K562 (cell line): ENCODE measurements around the gene SIRT5. TPM values are rescaled to one million over a fixed set of nuclear protein-coding genes. Genes with fewer than 3 reads are reported as not detected.
A peak's percentile ranks its signal among the peaks of the same experiment; 100 is the strongest.

Source experiments
- ATAC-seq: fragments of 200-7000 bp; cut with Tn5 transposase; 3 replicates; pipeline ENCODE4 v1.9.1; 2020; ENCODE audit warnings: moderate library complexity
- BruUV-seq: library from RNA; stranded (reverse); fragments of 400-500 nt; replicated peaks from 2 replicates; lab custom pipeline; 2021; lab: Mats Ljungman, UMichigan
- CTCF ChIA-PET: fragments of 300-600 bp; formaldehyde crosslinking; extraction: SDS; loops from one replicate; lab custom pipeline; 2021; ENCODE audit warnings: low intra/inter-chr PET ratio; lab: Yijun Ruan, JAX
- POLR2A ChIA-PET: fragments of 300-600, 350-650 bp; sonication (Branson Sonifier 250); formaldehyde crosslinking; extraction: SDS; loops from one replicate; lab custom pipeline; 2021; ENCODE audit warnings: antibody characterized with exemption, inconsistent platforms; lab: Yijun Ruan, JAX
- DNase-seq, 4 experiments: peaks; one replicate each; pipeline versions ENCODE4 v3.0.0 to v3.0.0-alpha.2; 2011 to 2018; ENCODE audit warnings: low spot score in 3 of 4, mixed read lengths in 3 of 4; ENCODE audit errors: extremely low read depth in 1 of 4
- FAIRE-seq: peaks from 2 replicates; lab custom pipeline; 2011; peaks lifted over from hg19 to GRCh38; lab: Jason Lieb, UNC
- H2AFZ ChIP-seq: 2 replicates; pipeline ENCODE4 v1.6.0; 2011; ENCODE audit warnings: low read depth, low read length, control low read depth, inconsistent platforms
- H3K27ac ChIP-seq: fragments of 200-600 bp; 3 replicates; pipeline ENCODE4 v1.8.0; 2011; ENCODE audit warnings: low read depth, mild to moderate bottlenecking, control low read depth, inconsistent platforms, low read length, moderate library complexity, mixed read lengths; ENCODE audit errors: extremely low read depth
- H3K27me3 ChIP-seq, 2 experiments: fragments of 300-600 bp in 1 of 2; 2 replicates in 1 of 2; 3 replicates in 1 of 2; pipeline versions ENCODE4 v1.6.0 to v1.8.0; 2011; ENCODE audit warnings: inconsistent platforms in 2 of 2, low read length in 2 of 2, mild to moderate bottlenecking in 1 of 2, mixed read lengths in 1 of 2, moderate library complexity in 1 of 2; ENCODE audit not compliant: control insufficient read depth in 2 of 2, insufficient read depth in 2 of 2
- H3K36me3 ChIP-seq: fragments of 300-600 bp; 3 replicates; pipeline ENCODE4 v1.8.0; 2011; ENCODE audit warnings: mild to moderate bottlenecking, low read length, inconsistent platforms; ENCODE audit not compliant: control insufficient read depth, insufficient read depth
- H3K4me1 ChIP-seq, 2 experiments: fragments of 200-600 bp in 1 of 2; replicated peaks in 1 of 2; 2 replicates in 1 of 2; 3 replicates in 1 of 2; pipeline versions ENCODE4 v1.5.1 to v1.8.0; 2011; ENCODE audit warnings: inconsistent platforms in 2 of 2, low read length in 2 of 2, mild to moderate bottlenecking in 1 of 2, mixed read lengths in 1 of 2, moderate library complexity in 1 of 2; ENCODE audit not compliant: control insufficient read depth in 2 of 2, insufficient read depth in 2 of 2
- H3K4me2 ChIP-seq: 2 replicates; pipeline ENCODE4 v1.6.1; 2011; ENCODE audit warnings: low read length, control low read depth, inconsistent platforms, mixed read lengths; ENCODE audit not compliant: insufficient read depth
- H3K4me3 ChIP-seq: fragments of 200-600 bp; sonication (generic), shearing (Covaris generic); 2 replicates; pipeline ENCODE4 v1.5.1; 2016; ENCODE audit warnings: control low read depth, inconsistent platforms
- H3K79me2 ChIP-seq: fragments of 200-600 bp; 3 replicates; pipeline ENCODE4 v1.8.0; 2011; ENCODE audit warnings: low read length, inconsistent platforms; ENCODE audit not compliant: control insufficient read depth, insufficient read depth
- H3K9ac ChIP-seq, 2 experiments: 2 replicates each; pipeline versions ENCODE4 v1.6.0 to v1.6.1; 2011; ENCODE audit warnings: low read depth in 2 of 2, low read length in 2 of 2, control low read depth in 1 of 2, inconsistent platforms in 1 of 2, mild to moderate bottlenecking in 1 of 2, mixed read lengths in 1 of 2; ENCODE audit not compliant: insufficient read depth in 1 of 2
- H3K9me1 ChIP-seq: one replicate; pipeline ENCODE4 v1.6.0; 2011; ENCODE audit warnings: inconsistent platforms, mild to moderate bottlenecking, low read length, moderate library complexity; ENCODE audit not compliant: control insufficient read depth, insufficient read depth
- H3K9me3 ChIP-seq: replicated peaks from 2 replicates; pipeline ENCODE4 v1.5.1; 2011; ENCODE audit warnings: low read depth, low read length, inconsistent platforms; ENCODE audit not compliant: control insufficient read depth, insufficient read depth
- H4K20me1 ChIP-seq: replicated peaks from 2 replicates; pipeline ENCODE4 v1.6.1; 2011; ENCODE audit warnings: low read length, inconsistent platforms, mixed read lengths; ENCODE audit not compliant: control insufficient read depth, insufficient read depth
- ARID1B ChIP-seq: fragments of 450-650 bp; IDR thresholded peaks from 2 replicates; pipeline ENCODE4 v1.6.1; 2016; ENCODE audit warnings: antibody characterized with exemption, mild to moderate bottlenecking, inconsistent platforms
- ARNT ChIP-seq, 2 experiments: fragments of 450-650 bp; IDR thresholded peaks; 2 replicates each; pipeline ENCODE4 v1.6.1; 2016; ENCODE audit warnings: mild to moderate bottlenecking in 1 of 2
- HCFC1 ChIP-seq: IDR thresholded peaks from 2 replicates; pipeline ENCODE4 v1.6.1; 2012; ENCODE audit warnings: low read depth, low read length, improper control_type of control experiment
- KLF1 ChIP-seq: fragments of 450-650 bp; IDR thresholded peaks from 2 replicates; pipeline ENCODE4 v1.6.1; 2016; ENCODE audit warnings: missing genetic modification characterization, missing compliant biosample characterization
- MTA1 ChIP-seq: fragments of 450-650 bp; IDR thresholded peaks from 2 replicates; pipeline ENCODE4 v1.6.1; 2017; ENCODE audit warnings: borderline replicate concordance
- POLR2A ChIP-seq: fragments of 450-650 bp; conservative IDR thresholded peaks from 2 replicates; pipeline ENCODE4 v1.6.1; 2016
- SMARCA4 ChIP-seq: fragments of 450-650 bp; IDR thresholded peaks from 2 replicates; pipeline ENCODE4 v1.6.1; 2016
- SMARCE1 ChIP-seq: fragments of 450-650 bp; IDR thresholded peaks from 2 replicates; pipeline ENCODE4 v1.7.1; 2016; ENCODE audit warnings: mild to moderate bottlenecking
- TCFL5 ChIP-seq: fragments of 250-450 bp; sonication (Bioruptor Pico); conservative IDR thresholded peaks from 2 replicates; pipeline ENCODE4 v1.6.1; 2021; ENCODE audit warnings: mild to moderate bottlenecking, moderate library complexity, matching md5 sums
- ZNF282 ChIP-seq: sonication (generic); formaldehyde crosslinking; IDR thresholded peaks from 2 replicates; pipeline ENCODE4 v1.8.1; 2023; ENCODE audit warnings: missing genetic modification reagents
- WGBS: fragments of 100-300 bp; shearing (Covaris generic); methylation state at CpG from one replicate; pipeline ENCODE4 v1.1.6; 2016; ENCODE audit warnings: low coverage, mixed read lengths; ENCODE audit not compliant: insufficient coverage; ENCODE audit errors: missing lambda C conversion rate; 5-methylcytosine and 5-hydroxymethylcytosine counted together
- in situ Hi-C: fragments of 300-500 bp; cut with MboI; formaldehyde crosslinking; loops from 4 replicates; pipeline ENCODE4 v1.15.0; 2018; ENCODE audit warnings: inconsistent platforms, mixed read lengths
- intact Hi-C: fragments of 100-400 bp; cut with micrococcal nuclease; formaldehyde crosslinking; loops from 2 replicates; pipeline ENCODE4 v1.14.2; 2022
- polyA plus RNA-seq, 8 experiments: library from polyadenylated mRNA; depleted of rRNA in 4 of 8; stranded (reverse) in 5 of 8; unstranded in 3 of 8; fragments of >200 nt; fragmentation: Nextera tagmentation in 2 of 8; fragmentation: Illumina TruSeq in 1 of 8; extraction: Ambion mirVana in 2 of 8; extraction: Trizol in 1 of 8; gene quantifications; 2 replicates each; pipeline versions ENCODE4 v1.2.1 to v1.2.3, GENCODE V29; 2011 to 2014; ENCODE audit warnings: inconsistent platforms in 1 of 8, missing spikeins in 1 of 8
- total RNA-seq, 7 experiments: library from RNA; depleted of rRNA in 6 of 7; stranded (reverse); fragments of >200 nt in 6 of 7; fragmentation: Illumina TruSeq in 2 of 7; extraction: Trizol in 2 of 7; gene quantifications; 2 replicates each; pipeline versions ENCODE4 v1.2.1 to v1.2.3, GENCODE V29; 2011 to 2021; ENCODE audit warnings: low replicate concordance in 1 of 7
- TF ChIP-seq, protein P1 (sequence below): sonication (generic); formaldehyde crosslinking; IDR thresholded peaks from 2 replicates; pipeline ENCODE4 v1.8.1; 2023; ENCODE audit warnings: missing genetic modification reagents, mild to moderate bottlenecking, borderline replicate concordance
- TF ChIP-seq, protein P2 (sequence below), 2 experiments: IDR thresholded peaks in 1 of 2; conservative IDR thresholded peaks in 1 of 2; 2 replicates each; pipeline ENCODE4 v1.6.1; 2016; ENCODE audit warnings: low read depth in 2 of 2, mild to moderate bottlenecking in 1 of 2, missing compliant biosample characterization in 1 of 2, missing genetic modification characterization in 1 of 2, moderate library complexity in 1 of 2

The SIRT5 gene
- total and polyA plus RNA-seq, 9 of the 15 experiments (the other 6 are each of a cell fraction or from before 2014, with no cell fraction given), result 2.1 to 15.7 (median 11.4) TPM

DNA sequence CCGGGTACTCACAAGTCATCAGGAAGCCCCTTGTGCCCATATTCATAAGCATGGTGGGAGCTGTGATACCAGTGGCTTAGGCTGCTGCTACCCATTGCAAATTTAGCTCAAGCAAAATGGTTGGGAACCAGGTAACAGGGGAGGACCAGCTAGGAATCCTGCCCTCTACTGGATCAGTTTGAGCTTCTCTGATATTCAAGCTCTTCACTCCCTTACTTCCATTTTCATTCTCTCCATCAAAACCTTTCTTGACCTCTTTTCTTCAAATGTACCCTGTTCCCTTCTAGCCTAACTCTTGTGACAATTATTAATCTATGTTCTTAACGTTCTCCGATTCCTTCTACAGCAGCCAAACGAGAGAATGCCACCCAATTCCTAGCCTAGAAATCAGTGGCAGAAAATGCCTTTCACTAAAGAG is 50.5 kb downstream of the SIRT5 start (continued):
- TF ChIP-seq, protein P1, sequence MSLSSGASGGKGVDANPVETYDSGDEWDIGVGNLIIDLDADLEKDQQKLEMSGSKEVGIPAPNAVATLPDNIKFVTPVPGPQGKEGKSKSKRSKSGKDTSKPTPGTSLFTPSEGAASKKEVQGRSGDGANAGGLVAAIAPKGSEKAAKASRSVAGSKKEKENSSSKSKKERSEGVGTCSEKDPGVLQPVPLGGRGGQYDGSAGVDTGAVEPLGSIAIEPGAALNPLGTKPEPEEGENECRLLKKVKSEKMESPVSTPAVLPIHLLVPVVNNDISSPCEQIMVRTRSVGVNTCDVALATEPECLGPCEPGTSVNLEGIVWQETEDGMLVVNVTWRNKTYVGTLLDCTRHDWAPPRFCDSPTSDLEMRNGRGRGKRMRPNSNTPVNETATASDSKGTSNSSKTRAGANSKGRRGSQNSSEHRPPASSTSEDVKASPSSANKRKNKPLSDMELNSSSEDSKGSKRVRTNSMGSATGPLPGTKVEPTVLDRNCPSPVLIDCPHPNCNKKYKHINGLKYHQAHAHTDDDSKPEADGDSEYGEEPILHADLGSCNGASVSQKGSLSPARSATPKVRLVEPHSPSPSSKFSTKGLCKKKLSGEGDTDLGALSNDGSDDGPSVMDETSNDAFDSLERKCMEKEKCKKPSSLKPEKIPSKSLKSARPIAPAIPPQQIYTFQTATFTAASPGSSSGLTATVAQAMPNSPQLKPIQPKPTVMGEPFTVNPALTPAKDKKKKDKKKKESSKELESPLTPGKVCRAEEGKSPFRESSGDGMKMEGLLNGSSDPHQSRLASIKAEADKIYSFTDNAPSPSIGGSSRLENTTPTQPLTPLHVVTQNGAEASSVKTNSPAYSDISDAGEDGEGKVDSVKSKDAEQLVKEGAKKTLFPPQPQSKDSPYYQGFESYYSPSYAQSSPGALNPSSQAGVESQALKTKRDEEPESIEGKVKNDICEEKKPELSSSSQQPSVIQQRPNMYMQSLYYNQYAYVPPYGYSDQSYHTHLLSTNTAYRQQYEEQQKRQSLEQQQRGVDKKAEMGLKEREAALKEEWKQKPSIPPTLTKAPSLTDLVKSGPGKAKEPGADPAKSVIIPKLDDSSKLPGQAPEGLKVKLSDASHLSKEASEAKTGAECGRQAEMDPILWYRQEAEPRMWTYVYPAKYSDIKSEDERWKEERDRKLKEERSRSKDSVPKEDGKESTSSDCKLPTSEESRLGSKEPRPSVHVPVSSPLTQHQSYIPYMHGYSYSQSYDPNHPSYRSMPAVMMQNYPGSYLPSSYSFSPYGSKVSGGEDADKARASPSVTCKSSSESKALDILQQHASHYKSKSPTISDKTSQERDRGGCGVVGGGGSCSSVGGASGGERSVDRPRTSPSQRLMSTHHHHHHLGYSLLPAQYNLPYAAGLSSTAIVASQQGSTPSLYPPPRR (CRISPR knock-in tag), result 0 out of 2 replicates have a peak, but pooled peaks have one; percentile 20
- TF ChIP-seq ARID1B, result no peak

DNA sequence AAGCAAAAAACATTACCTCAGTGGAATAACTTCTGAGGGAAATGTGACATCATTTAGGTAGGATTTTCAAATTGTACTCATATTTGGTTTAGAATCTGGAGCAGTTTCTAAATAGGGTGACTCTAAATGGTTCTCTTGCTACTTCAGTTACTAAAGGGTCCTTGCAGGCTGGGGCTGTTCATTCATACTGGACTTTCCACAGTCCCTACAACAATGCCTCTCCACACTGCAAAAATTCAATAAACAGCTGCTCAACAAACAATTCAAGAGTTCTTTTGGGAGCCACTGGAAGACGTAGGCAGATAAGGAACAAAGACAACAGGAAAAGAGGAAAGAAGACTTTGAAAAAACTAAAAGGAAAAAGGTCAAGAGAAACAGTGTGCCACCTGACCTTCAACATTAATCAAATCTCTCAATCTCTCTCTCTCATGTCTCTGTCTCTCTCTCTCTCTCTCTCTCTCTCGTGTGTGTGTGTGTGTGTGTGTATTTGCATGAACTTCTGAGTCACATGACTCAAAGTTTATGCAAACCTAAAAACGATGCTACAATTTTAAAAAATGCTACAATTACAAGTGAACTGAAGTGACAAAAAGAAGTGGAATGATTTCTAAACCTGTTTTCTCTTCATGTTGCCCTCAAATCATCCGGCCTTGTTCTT is 55.2 kb downstream of the SIRT5 start:
- Histone ChIP-seq H3K27me3 (no peaks in the 10 kb centered on the region), H3K27ac (no peak overlapping the region), H3K9me1 (no peaks in the 10 kb centered on the region), H2AFZ (no peak overlapping the region), H3K9ac (no peak overlapping the region), H3K4me1 (no peaks in the 10 kb centered on the region), H3K9me3 (no peaks in the 10 kb centered on the region), H3K4me2 (no peak overlapping the region), H3K4me3 (no peak overlapping the region), H4K20me1 (no peaks in the 10 kb centered on the region), H3K79me2 (peaks cover 8% of the 10 kb centered on the region; the same call in 2 of the 3 replicates), H3K36me3 (peaks cover 90% of the 10 kb centered on the region)
- DNase-seq, result no peak
- POLR2A ChIA-PET, result interaction anchor here (5.7 kb wide), 1 partner anchor 14 kb away, joined by 31 read pairs; the partner anchor contains the start of gene NOL7
- intact Hi-C loops (no loop called here), in situ Hi-C loops (no loop called here)
- no TSS peak for BruUV-seq
- 40% methylated on average over 4 of the region's 4 CpGs for WGBS
- CTCF ChIA-PET, result interaction anchor here (0.6 kb wide), 1 partner anchor 10 kb away, joined by 3 read pairs; no protein-coding TSS in a partner anchor
- ATAC-seq, result no peak
- no peak for FAIRE-seq
- TF ChIP-seq SMARCE1 (0 out of 2 replicates have a peak, but pooled peaks have one; percentile 13), MTA1 (no peak), ZNF282 (CRISPR knock-in tag) (no peak), TCFL5 (CRISPR knock-in tag) (no peak), SMARCA4 (0 out of 2 replicates have a peak, but pooled peaks have one; percentile 31), HCFC1 (no peak), POLR2A (no peak), ARNT (IDR thresholded peaks at IDR 0.05) (no peak), KLF1 (no peak)
- TF ChIP-seq, protein P2, sequence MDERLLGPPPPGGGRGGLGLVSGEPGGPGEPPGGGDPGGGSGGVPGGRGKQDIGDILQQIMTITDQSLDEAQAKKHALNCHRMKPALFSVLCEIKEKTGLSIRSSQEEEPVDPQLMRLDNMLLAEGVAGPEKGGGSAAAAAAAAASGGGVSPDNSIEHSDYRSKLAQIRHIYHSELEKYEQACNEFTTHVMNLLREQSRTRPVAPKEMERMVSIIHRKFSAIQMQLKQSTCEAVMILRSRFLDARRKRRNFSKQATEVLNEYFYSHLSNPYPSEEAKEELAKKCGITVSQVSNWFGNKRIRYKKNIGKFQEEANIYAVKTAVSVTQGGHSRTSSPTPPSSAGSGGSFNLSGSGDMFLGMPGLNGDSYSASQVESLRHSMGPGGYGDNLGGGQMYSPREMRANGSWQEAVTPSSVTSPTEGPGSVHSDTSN (CRISPR knock-in tag; IDR thresholded peaks at IDR 0.05; ENCODE audit: low read depth), result no peak
- TF ChIP-seq, protein P2 (tag; conservative IDR thresholded peaks at IDR 0.05; ENCODE audit: low read depth), result peak; percentile 56; the same call in 1 of the 2 replicates
